ENCODE results near the gene SELENOK. TPM values are rescaled to one million over a fixed set of nuclear protein-coding genes. Genes with fewer than 3 reads are reported as not detected.

SELENOK gene
- total RNA-seq, result 20.7 and 26.3 TPM in 2 replicates

DNA sequence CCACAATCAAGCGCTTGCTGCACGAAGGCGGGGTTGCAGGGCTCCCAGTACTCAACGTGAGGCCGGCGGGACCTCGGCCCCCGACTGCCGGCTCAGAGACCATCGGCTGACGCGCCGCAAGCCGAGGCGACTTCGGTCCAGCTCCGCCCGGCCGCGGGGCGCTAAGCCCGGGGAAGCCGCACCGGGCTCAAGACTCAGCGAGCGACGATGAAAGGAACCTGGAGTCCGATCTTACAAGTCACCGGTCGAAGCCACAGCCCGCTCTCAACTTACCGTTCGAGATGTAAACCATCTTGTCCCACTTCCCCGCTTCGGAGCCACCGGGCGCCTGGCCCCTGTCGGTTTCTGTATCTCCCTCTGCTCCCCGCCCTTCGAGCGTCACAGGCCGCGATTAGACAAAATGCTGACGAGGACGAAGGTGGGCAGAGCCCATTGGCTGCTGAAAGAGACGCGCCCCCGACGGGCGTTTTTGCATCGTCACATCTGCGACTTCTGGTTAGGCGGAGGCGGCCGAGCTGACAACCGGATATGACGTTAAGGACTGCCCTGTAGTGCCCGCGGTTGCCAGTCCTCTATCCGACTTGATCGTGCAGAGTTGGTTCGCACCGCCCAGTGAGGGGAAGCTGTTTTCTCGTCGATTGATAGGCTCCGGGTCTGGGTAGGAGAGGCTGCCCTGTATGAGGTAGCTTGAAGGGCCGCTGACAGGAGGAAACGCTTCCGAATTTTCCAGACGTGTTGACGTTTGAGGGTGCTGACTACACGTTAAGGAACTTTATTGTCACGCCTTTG, at the start of gene SELENOK:
Gene SELENOK, minus strand, starts transcription at position 363 of the 789 bp plus-strand sequence.

GRCh38 chr3:53881691-53882593, 9.7 kb downstream of the SELENOK start, which contains the start of gene ACTR8:
ACTR8 (minus strand) TSS chr3:53882152; CDS start chr3:53882101, 51 bp downstream.

GRCh38 chr3:53846134-53846850, 45.4 kb downstream of the SELENOK start, which contains the start of the genes CHDH and IL17RB:
CHDH (minus strand) TSS chr3:53846419; CDS start chr3:53824008, 22,411 bp downstream.
IL17RB (plus strand) TSS chr3:53846568; CDS start chr3:53846589, 21 bp downstream.

Other genes with a start within 250 kb of the SELENOK start
- under 0.01 and 1.2 TPM in 2 replicates for gene CHDH, start 45.4 kb downstream of the SELENOK start, total RNA-seq
- 1.2 TPM in 1 of 2 replicates, not detected in the other for gene IL17RB, start 45.3 kb downstream of the SELENOK start, total RNA-seq
- gene ACTR8, start 9.7 kb downstream of the SELENOK start, total RNA-seq, result 13.4 and 23.4 TPM in 2 replicates
- 0.48 TPM in 1 of 2 replicates, not detected in the other for gene CACNA2D3, start 230.7 kb upstream of the SELENOK start, total RNA-seq

Measured in tracheal epithelial cell (primary cell).